Suprapubic skin (tissue), 4 donors: ENCODE data around the gene ZNF541.

Experiments
- CTCF ChIP-seq, 2 donors: fragments of 200-600 bp in 1 of 2; fragments of 450-650 bp in 1 of 2; sonication (generic) in 1 of 2; IDR thresholded peaks; one replicate each; pipeline ENCODE4 v1.5.1; 2016 to 2019; ENCODE audit warnings: antibody characterized with exemption in 2 of 2, mild to moderate bottlenecking in 1 of 2, moderate library complexity in 1 of 2
- EP300 ChIP-seq: sonication (generic); formaldehyde crosslinking; IDR thresholded peaks from one replicate; pipeline ENCODE4 v1.6.1; 2017; ENCODE audit warnings: antibody characterized with exemption
- POLR2AphosphoS5 ChIP-seq, 3 donors: sonication (generic); formaldehyde crosslinking; IDR thresholded peaks; one replicate each; pipeline ENCODE4 v1.6.1; 2017; ENCODE audit warnings: antibody characterized with exemption in 3 of 3

GRCh38 chr19:47549261-47549862 lies 23.6 kb downstream of the ZNF541 start:
- no peak for TF ChIP-seq EP300
- no peak for TF ChIP-seq CTCF (IDR thresholded peaks at IDR 0.05)
- TF ChIP-seq POLR2AphosphoS5 (IDR thresholded peaks at IDR 0.05): no peak
